IMR-90 (cell line): ENCODE data around the gene FBXW11. TPM values are rescaled to one million over a fixed set of nuclear protein-coding genes. Genes with fewer than 3 reads are reported as not detected.

ENCODE experiments used
- ATAC-seq: fragments of 200-7000 bp; cut with Tn5 transposase; 2 replicates; pipeline ENCODE4 v1.9.1; 2020; ENCODE audit warnings: low read depth, mild to moderate bottlenecking, moderate library complexity
- BruUV-seq: library from RNA; stranded (reverse); fragments of 400-500 nt; replicated peaks from 2 replicates; lab custom pipeline; 2021; lab: Mats Ljungman, UMichigan
- CTCF ChIA-PET: fragments of 300-600 bp; formaldehyde crosslinking; extraction: SDS; loops from one replicate; lab custom pipeline; 2021; ENCODE audit warnings: antibody characterized with exemption; lab: Yijun Ruan, JAX
- POLR2A ChIA-PET: fragments of 300-600 bp; sonication (Branson Sonifier 250); formaldehyde crosslinking; loops from one replicate; lab custom pipeline; 2022; ENCODE audit warnings: antibody characterized with exemption; ENCODE audit not compliant: unreplicated experiment; lab: Charles Lee
- DNase-seq: peaks from one replicate; pipeline ENCODE4 v3.0.0; 2013
- H2AFZ ChIP-seq: replicated peaks from 2 replicates; pipeline ENCODE3; 2013; ENCODE audit warnings: low read length, mild to moderate bottlenecking; ENCODE audit not compliant: poor library complexity
- H2AK5ac ChIP-seq: 2 replicates; pipeline ENCODE4 v1.6.1; 2013; ENCODE audit warnings: low read depth, low read length, inconsistent platforms
- H2AK9ac ChIP-seq: replicated peaks from 2 replicates; pipeline ENCODE3; 2013; ENCODE audit warnings: mild to moderate bottlenecking, low read depth, low read length, moderate library complexity; ENCODE audit not compliant: poor library complexity
- H2BK120ac ChIP-seq: 2 replicates; pipeline ENCODE4 v1.6.1; 2013; ENCODE audit warnings: low read depth, low read length, inconsistent platforms
- H2BK15ac ChIP-seq: 3 replicates; pipeline ENCODE4 v1.6.1; 2013; ENCODE audit warnings: low read depth, low read length, inconsistent platforms
- H2BK20ac ChIP-seq: 2 replicates; pipeline ENCODE4 v1.6.1; 2013; ENCODE audit warnings: low read depth, mild to moderate bottlenecking, inconsistent platforms, low read length, moderate library complexity
- H2BK5ac ChIP-seq: 2 replicates; pipeline ENCODE4 v1.6.1; 2013; ENCODE audit warnings: mild to moderate bottlenecking, low read depth, low read length, inconsistent platforms; ENCODE audit not compliant: poor library complexity, severe bottlenecking
- H3K14ac ChIP-seq: replicated peaks from 2 replicates; pipeline ENCODE4 v1.6.1; 2013; ENCODE audit warnings: low read depth, low read length, inconsistent platforms
- H3K18ac ChIP-seq: 2 replicates; pipeline ENCODE4 v1.6.1; 2013; ENCODE audit warnings: low read depth, low read length, control low read depth
- H3K23ac ChIP-seq: 2 replicates; pipeline ENCODE4 v1.6.1; 2013; ENCODE audit warnings: low read depth, low read length, inconsistent platforms
- H3K27ac ChIP-seq: 2 replicates; pipeline ENCODE4 v1.5.1; 2013; ENCODE audit warnings: mild to moderate bottlenecking, control low read depth, low read length; ENCODE audit not compliant: insufficient read depth
- H3K27me3 ChIP-seq: 2 replicates; pipeline ENCODE4 v1.6.1; 2013; ENCODE audit warnings: low read length; ENCODE audit not compliant: control insufficient read depth, insufficient read depth
- H3K36me3 ChIP-seq: 2 replicates; pipeline ENCODE4 v1.6.1; 2013; ENCODE audit warnings: low read length, mixed read lengths; ENCODE audit not compliant: control insufficient read depth, insufficient read depth
- H3K4ac ChIP-seq: 2 replicates; pipeline ENCODE4 v1.6.1; 2013; ENCODE audit warnings: low read depth, low read length, inconsistent platforms
- H3K4me1 ChIP-seq: 2 replicates; pipeline ENCODE4 v1.6.1; 2013; ENCODE audit warnings: low read length, mixed read lengths; ENCODE audit not compliant: control insufficient read depth, insufficient read depth
- H3K4me2 ChIP-seq: 2 replicates; pipeline ENCODE4 v1.6.1; 2013; ENCODE audit warnings: low read depth, mild to moderate bottlenecking, control low read depth, low read length, moderate library complexity
- H3K4me3 ChIP-seq: 2 replicates; pipeline ENCODE4 v1.5.1; 2013; ENCODE audit warnings: low read depth, mild to moderate bottlenecking, control low read depth, low read length, moderate library complexity; ENCODE audit not compliant: insufficient read depth
- H3K56ac ChIP-seq: 2 replicates; pipeline ENCODE4 v1.6.1; 2013; ENCODE audit warnings: low read length, inconsistent platforms; ENCODE audit not compliant: insufficient read depth; ENCODE audit errors: extremely low read depth
- H3K79me1 ChIP-seq, 2 experiments: 2 replicates each; pipeline ENCODE4 v1.6.1; 2013; ENCODE audit warnings: low read length in 2 of 2, inconsistent platforms in 1 of 2, low read depth in 1 of 2
- H3K9ac ChIP-seq: 2 replicates; pipeline ENCODE4 v1.6.1; 2013; ENCODE audit warnings: low read depth, low read length, control low read depth
- H3K9me1 ChIP-seq: 2 replicates; pipeline ENCODE4 v1.6.1; 2013; ENCODE audit warnings: low read length, inconsistent platforms; ENCODE audit not compliant: insufficient read depth
- H3K9me3 ChIP-seq: 2 replicates; pipeline ENCODE4 v1.6.1; 2013; ENCODE audit warnings: low read length; ENCODE audit not compliant: control insufficient read depth, insufficient read depth
- H4K20me1 ChIP-seq: 2 replicates; pipeline ENCODE4 v1.6.1; 2013; ENCODE audit warnings: low read length, inconsistent platforms; ENCODE audit not compliant: insufficient read depth
- H4K5ac ChIP-seq: 2 replicates; pipeline ENCODE4 v1.6.1; 2013; ENCODE audit warnings: mild to moderate bottlenecking, low read depth, low read length, control low read depth
- H4K8ac ChIP-seq, 2 experiments: 2 replicates each; pipeline ENCODE4 v1.6.1; 2013; ENCODE audit warnings: low read depth in 2 of 2, low read length in 2 of 2, control low read depth in 1 of 2, inconsistent platforms in 1 of 2
- H4K91ac ChIP-seq: 2 replicates; pipeline ENCODE4 v1.6.1; 2013; ENCODE audit warnings: low read depth, low read length, inconsistent platforms; ENCODE audit not compliant: insufficient read depth
- CEBPB ChIP-seq: IDR thresholded peaks from 2 replicates; pipeline ENCODE4 v1.6.1; 2012; ENCODE audit warnings: low read depth, low read length, improper control_type of control experiment
- FOS ChIP-seq: fragments of 150-350 bp; IDR thresholded peaks from 2 replicates; pipeline ENCODE4 v1.6.1; 2016; ENCODE audit warnings: low read depth, low read length
- dilution Hi-C: fragments of 300-500 bp; cut with HindIII; formaldehyde crosslinking; loops from one replicate; pipeline ENCODE4 v1.14.3; 2018; ENCODE audit warnings: low sequenced_read_pairs; ENCODE audit not compliant: unreplicated experiment
- in situ Hi-C: fragments of 300-500 bp; cut with MboI; formaldehyde crosslinking; loops from 3 replicates; pipeline ENCODE4 v1.14.3; 2019; ENCODE audit warnings: low sequenced_read_pairs, inconsistent platforms, mixed read lengths
- intact Hi-C: fragments of 100-400 bp; cut with micrococcal nuclease; formaldehyde crosslinking; loops from 2 replicates; pipeline ENCODE4 v1.10.0; 2022
- polyA plus RNA-seq, 3 experiments: library from polyadenylated mRNA; depleted of rRNA; stranded (reverse); fragments of >200 nt; gene quantifications; 2 replicates each; pipeline ENCODE4 v1.2.3, GENCODE V29; 2012; ENCODE audit warnings: low replicate concordance in 1 of 3
- total RNA-seq: library from RNA; depleted of rRNA; stranded (reverse); fragments of >200 nt; gene quantifications from 2 replicates; pipeline ENCODE4 v1.2.3, GENCODE V29; 2012

FBXW11 gene
- total and polyA plus RNA-seq, 2 of the 4 experiments (the other 2 are of a cell fraction): 34.3 to 97.1 TPM

GRCh38 chr5:171989946-171990712 lies 16.3 kb downstream of the FBXW11 start:
- Histone ChIP-seq H3K79me1 (peaks cover 29 to 80% of the 10 kb centered on the region in 2 experiments), H3K27ac (no peak overlapping the region), H3K4ac (no peak overlapping the region), H2BK5ac (peak overlapping the region; percentile 3), H2AK5ac (no peak overlapping the region), H3K27me3 (no peaks in the 10 kb centered on the region), H3K4me3 (no peak overlapping the region), H2AFZ (no peak overlapping the region), H3K23ac (0 out of 2 replicates have a peak overlapping the region, but pooled peaks have one; percentile 52), H2AK9ac (no peak overlapping the region), H3K36me3 (peaks cover 1% of the 10 kb centered on the region; the same call in 1 of the 2 replicates), H3K56ac (no peak overlapping the region), H3K9me3 (no peaks in the 10 kb centered on the region), H3K18ac (no peak overlapping the region), H4K91ac (no peak overlapping the region), H3K14ac (no peak overlapping the region), H3K4me2 (0 out of 2 replicates have a peak overlapping the region, but pooled peaks have one; percentile 13), H4K8ac (no peak overlapping the region), H3K4me1 (peaks cover 3% of the 10 kb centered on the region; the same call in 1 of the 2 replicates), H2BK120ac (no peak overlapping the region), H3K9me1 (peaks cover 6% of the 10 kb centered on the region; the same call in 1 of the 2 replicates), H3K9ac (no peak overlapping the region), H4K20me1 (peaks cover 63% of the 10 kb centered on the region), H4K5ac (no peak overlapping the region), H2BK20ac (no peak overlapping the region), H2BK15ac (no peak overlapping the region)
- DNase-seq: no peak
- BruUV-seq: no TSS peak
- CTCF ChIA-PET: no interaction called here
- no peak for TF ChIP-seq FOS
- TF ChIP-seq CEBPB: 0 out of 2 replicates have a peak, but pooled peaks have one; percentile 13
- POLR2A ChIA-PET: no interaction called here
- intact Hi-C loops (no loop called here), in situ Hi-C loops (no loop called here), dilution Hi-C loops (no loop called here)
- ATAC-seq: peak; percentile 49
